Activated T-cell treated with anti-CD3 and anti-CD28 coated beads, Interleukin-2, amount 50 U/mL, for 4 hours (primary cell): Measurements from ENCODE around the gene CA14. TPM values are rescaled to one million over a fixed set of nuclear protein-coding genes. Genes with fewer than 3 reads are reported as not detected.
"Not testable (repeated sequence)": the region's sequence is repeated elsewhere in the genome, so short reads cannot be mapped to it uniquely, and the experiment has no call there.

Source experiments
- ATAC-seq, 2 donors: fragments of 200-7000 bp; cut with Tn5 transposase; one replicate each; pipeline ENCODE4 v1.10.0; 2021
- DNase-seq: peaks from one replicate; pipeline ENCODE4 v3.0.0-alpha.2; 2020
- H3K27me3 Mint-ChIP-seq: one replicate; pipeline ENCODE4 v1.8.0; 2021; ENCODE audit warnings: low read depth, mixed read lengths
- H3K36me3 Mint-ChIP-seq: one replicate; pipeline ENCODE4 v1.8.0; 2022; ENCODE audit warnings: mixed read lengths; ENCODE audit not compliant: insufficient read depth
- H3K4me1 Mint-ChIP-seq: one replicate; pipeline ENCODE4 v1.8.0; 2021; ENCODE audit warnings: low read depth, mixed read lengths
- H3K4me3 Mint-ChIP-seq: one replicate; pipeline ENCODE4 v1.8.0; 2021; ENCODE audit warnings: mild to moderate bottlenecking, moderate library complexity, mixed read lengths
- H3K9me3 Mint-ChIP-seq: one replicate; pipeline ENCODE4 v1.8.0; 2021; ENCODE audit warnings: mixed read lengths
- total RNA-seq, 3 donors: library from RNA; stranded (reverse); gene quantifications; one replicate each; pipeline ENCODE4 v1.2.1, GENCODE V29; 2021

CA14 gene
- total RNA-seq, 3 donors from 2014 or later: not detected

- DNase-seq (peak; percentile 75), ATAC-seq (peak; percentile 90 to 93)
- H3K4me1 Mint-ChIP-seq: peaks cover 26% of the 10 kb centered on the region
- H3K27me3 Mint-ChIP-seq: no peaks in the 10 kb centered on the region
- H3K36me3 Mint-ChIP-seq: peaks cover 2% of the 10 kb centered on the region
- H3K4me3 Mint-ChIP-seq: peak within 1 kb of the TSS; percentile 84
- H3K9me3 Mint-ChIP-seq: no peaks in the 10 kb centered on the region
These were observed 24.4 kb downstream of the CA14 start, which contains the start of gene CIART for GRCh38 chr1:150281758-150282557. CIART (plus strand) TSS chr1:150282554; CDS start chr1:150283268, 714 bp downstream.

- H3K4me3 Mint-ChIP-seq: peak overlapping the region; percentile 84
- peaks cover 26% of the 10 kb centered on the region for H3K4me1 Mint-ChIP-seq
- peaks cover 2% of the 10 kb centered on the region for H3K36me3 Mint-ChIP-seq
- no peaks in the 10 kb centered on the region for H3K27me3 Mint-ChIP-seq
- DNase-seq: no peak
- no peaks in the 10 kb centered on the region for H3K9me3 Mint-ChIP-seq
- ATAC-seq: no peak
These were observed 25.0 kb downstream of the CA14 start for GRCh38 chr1:150282558-150282958.

GRCh38 chr1:150283260-150283659 lies 25.7 kb downstream of the CA14 start:
- ATAC-seq: no peak

GRCh38 chr1:150288382-150288781 lies 30.8 kb downstream of the CA14 start:
- no peak overlapping the region for H3K4me3 Mint-ChIP-seq
- H3K27me3 Mint-ChIP-seq: no peaks in the 10 kb centered on the region
- peaks cover 2% of the 10 kb centered on the region for H3K36me3 Mint-ChIP-seq
- H3K9me3 Mint-ChIP-seq: no peaks in the 10 kb centered on the region
- DNase-seq (no peak), ATAC-seq (no peak)
- peaks cover 6% of the 10 kb centered on the region for H3K4me1 Mint-ChIP-seq

More at GRCh38 chr1:150283260-150283659, 25.7 kb downstream of the CA14 start:
- Mint-ChIP-seq H3K36me3 (peaks cover 2% of the 10 kb centered on the region), H3K4me3 (peak overlapping the region; percentile 30), H3K4me1 (peaks cover 26% of the 10 kb centered on the region), H3K27me3 (no peaks in the 10 kb centered on the region), H3K9me3 (no peaks in the 10 kb centered on the region)
- no peak for DNase-seq

- ATAC-seq: no peak
- H3K36me3 Mint-ChIP-seq: peaks cover 2% of the 10 kb centered on the region
- H3K4me3 Mint-ChIP-seq: no peak overlapping the region
- no peak for DNase-seq
- no peaks in the 10 kb centered on the region for H3K9me3 Mint-ChIP-seq
- H3K27me3 Mint-ChIP-seq: no peaks in the 10 kb centered on the region
- peaks cover 11% of the 10 kb centered on the region for H3K4me1 Mint-ChIP-seq
These were observed 31.2 kb downstream of the CA14 start for GRCh38 chr1:150288822-150289221.

- peaks cover 15% of the 10 kb centered on the region for H3K36me3 Mint-ChIP-seq
- peak within 1 kb of the TSS; percentile 95 for H3K4me3 Mint-ChIP-seq
- no peaks in the 10 kb centered on the region for H3K27me3 Mint-ChIP-seq
- no peaks in the 10 kb centered on the region for H3K9me3 Mint-ChIP-seq
- DNase-seq: peak; percentile 78
- peak; percentile 100 for ATAC-seq
- H3K4me1 Mint-ChIP-seq: peaks cover 28% of the 10 kb centered on the region
These were observed 36.1 kb downstream of the CA14 start, which contains the start of gene MRPS21 for GRCh38 chr1:150293433-150294253. MRPS21 (plus strand) TSS chr1:150293861; CDS start chr1:150294367, 506 bp downstream.

- peaks cover 28% of the 10 kb centered on the region for H3K4me1 Mint-ChIP-seq
- ATAC-seq: no peak
- H3K4me3 Mint-ChIP-seq: peak overlapping the region; percentile 63
- H3K27me3 Mint-ChIP-seq: no peaks in the 10 kb centered on the region
- no peak for DNase-seq
- H3K36me3 Mint-ChIP-seq: peaks cover 21% of the 10 kb centered on the region
- no peaks in the 10 kb centered on the region for H3K9me3 Mint-ChIP-seq
These were observed 37.9 kb downstream of the CA14 start for GRCh38 chr1:150295476-150295875.

GRCh38 chr1:150299716-150300115 lies 42.1 kb downstream of the CA14 start:
- Mint-ChIP-seq H3K9me3 (no peaks in the 10 kb centered on the region), H3K36me3 (peaks cover 39% of the 10 kb centered on the region), H3K27me3 (no peaks in the 10 kb centered on the region), H3K4me3 (no peak overlapping the region), H3K4me1 (peaks cover 17% of the 10 kb centered on the region)
- DNase-seq (no peak), ATAC-seq (no peak)

- Mint-ChIP-seq H3K4me3 (no peak overlapping the region), H3K36me3 (peaks cover 29% of the 10 kb centered on the region), H3K9me3 (no peaks in the 10 kb centered on the region), H3K4me1 (peaks cover 5% of the 10 kb centered on the region), H3K27me3 (no peaks in the 10 kb centered on the region)
- no peak for DNase-seq
- no peak for ATAC-seq
These were observed 44.8 kb downstream of the CA14 start for GRCh38 chr1:150302338-150302737.

- DNase-seq: no peak
- Mint-ChIP-seq H3K9me3 (no peaks in the 10 kb centered on the region), H3K27me3 (no peaks in the 10 kb centered on the region), H3K36me3 (peaks cover 27% of the 10 kb centered on the region), H3K4me1 (peaks cover 5% of the 10 kb centered on the region), H3K4me3 (no peak overlapping the region)
- ATAC-seq: no peak
These were observed 45.3 kb downstream of the CA14 start for GRCh38 chr1:150302902-150303301.

- not testable (repeated sequence) for DNase-seq, ATAC-seq, H3K9me3 Mint-ChIP-seq, H3K4me1 Mint-ChIP-seq, H3K4me3 Mint-ChIP-seq, H3K27me3 Mint-ChIP-seq
- H3K36me3 Mint-ChIP-seq: peaks cover 15% of the 10 kb centered on the region
These were observed 51.0 kb downstream of the CA14 start for GRCh38 chr1:150308585-150308984.

GRCh38 chr1:150309758-150310508 lies 52.4 kb downstream of the CA14 start:
- no peaks in the 10 kb centered on the region for H3K9me3 Mint-ChIP-seq
- H3K4me3 Mint-ChIP-seq: no peak overlapping the region
- no peaks in the 10 kb centered on the region for H3K4me1 Mint-ChIP-seq
- no peak for ATAC-seq
- peaks cover 14% of the 10 kb centered on the region for H3K36me3 Mint-ChIP-seq
- H3K27me3 Mint-ChIP-seq: no peaks in the 10 kb centered on the region
- DNase-seq: no peak

- no peak overlapping the region for H3K4me3 Mint-ChIP-seq
- no peaks in the 10 kb centered on the region for H3K4me1 Mint-ChIP-seq
- ATAC-seq (no peak), DNase-seq (no peak)
- no peaks in the 10 kb centered on the region for H3K9me3 Mint-ChIP-seq
- H3K36me3 Mint-ChIP-seq: peaks cover 12% of the 10 kb centered on the region
- H3K27me3 Mint-ChIP-seq: no peaks in the 10 kb centered on the region
These were observed 54.2 kb downstream of the CA14 start for GRCh38 chr1:150311762-150312161.
